ENCODE results near the gene KDM4C.

The KDM4C gene

DNA sequence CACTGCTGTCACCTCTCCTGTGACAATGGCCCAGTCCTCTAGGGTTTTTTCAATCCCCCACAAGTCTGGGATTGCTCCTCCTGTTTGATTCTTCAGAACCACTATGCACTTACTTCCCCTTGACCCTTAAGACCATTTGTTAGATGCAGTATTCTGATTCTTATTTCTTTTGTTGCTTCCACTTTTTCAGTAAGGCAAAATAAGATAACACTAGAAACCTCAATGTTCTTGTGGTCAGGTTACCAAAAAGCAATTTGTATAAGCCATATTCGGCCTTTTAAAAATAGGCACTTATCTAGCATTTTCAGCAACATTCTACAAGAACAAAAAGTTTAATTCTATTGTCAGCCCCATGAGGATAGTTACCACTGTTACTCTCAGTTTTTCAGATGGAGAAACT, 220.0 kb downstream of the KDM4C start:
- DNase-seq = no peak
- H3K4me2 ChIP-seq (ENCODE audit: insufficient read depth, low read length) = no peak overlapping the region
- peaks cover 6% of the 10 kb centered on the region; the same call in 1 of the 2 replicates for H3K36me3 ChIP-seq (ENCODE audit: insufficient read depth, low read length)
- no peak overlapping the region for H3K4me3 ChIP-seq (ENCODE audit: low read depth in 1 of 2, low read length in 2 of 2)
- no peak for ATAC-seq (ENCODE audit: insufficient read depth, low read depth)
- H4K20me1 ChIP-seq (ENCODE audit: insufficient read depth, low read length) = no peaks in the 10 kb centered on the region
- H3K79me2 ChIP-seq (ENCODE audit: insufficient read depth, low read length) = no peaks in the 10 kb centered on the region
- no peaks in the 10 kb centered on the region for H3K4me1 ChIP-seq (ENCODE audit: insufficient read depth, low read length)
- H2AFZ ChIP-seq (ENCODE audit: low read depth, low read length) = no peak overlapping the region
- no peaks in the 10 kb centered on the region for H3K27me3 ChIP-seq (ENCODE audit: insufficient read depth, low read length, poor library complexity)
- TF ChIP-seq EZH2 (IDR thresholded peaks at IDR 0.05; ENCODE audit: borderline replicate concordance, low read depth, low read length, severe bottlenecking) = no peak
- TF ChIP-seq, protein P1, sequence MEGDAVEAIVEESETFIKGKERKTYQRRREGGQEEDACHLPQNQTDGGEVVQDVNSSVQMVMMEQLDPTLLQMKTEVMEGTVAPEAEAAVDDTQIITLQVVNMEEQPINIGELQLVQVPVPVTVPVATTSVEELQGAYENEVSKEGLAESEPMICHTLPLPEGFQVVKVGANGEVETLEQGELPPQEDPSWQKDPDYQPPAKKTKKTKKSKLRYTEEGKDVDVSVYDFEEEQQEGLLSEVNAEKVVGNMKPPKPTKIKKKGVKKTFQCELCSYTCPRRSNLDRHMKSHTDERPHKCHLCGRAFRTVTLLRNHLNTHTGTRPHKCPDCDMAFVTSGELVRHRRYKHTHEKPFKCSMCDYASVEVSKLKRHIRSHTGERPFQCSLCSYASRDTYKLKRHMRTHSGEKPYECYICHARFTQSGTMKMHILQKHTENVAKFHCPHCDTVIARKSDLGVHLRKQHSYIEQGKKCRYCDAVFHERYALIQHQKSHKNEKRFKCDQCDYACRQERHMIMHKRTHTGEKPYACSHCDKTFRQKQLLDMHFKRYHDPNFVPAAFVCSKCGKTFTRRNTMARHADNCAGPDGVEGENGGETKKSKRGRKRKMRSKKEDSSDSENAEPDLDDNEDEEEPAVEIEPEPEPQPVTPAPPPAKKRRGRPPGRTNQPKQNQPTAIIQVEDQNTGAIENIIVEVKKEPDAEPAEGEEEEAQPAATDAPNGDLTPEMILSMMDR (IDR thresholded peaks at IDR 0.05; ENCODE audit: borderline replicate concordance, extremely low read depth, low read length, poor library complexity, severe bottlenecking) = no peak
- no peak overlapping the region for H3K27ac ChIP-seq (ENCODE audit: low read length)
- H3K9ac ChIP-seq (ENCODE audit: low read depth, low read length) = no peak overlapping the region
- H3K9me3 ChIP-seq (ENCODE audit: insufficient read depth, low read length, severe bottlenecking) = no peaks in the 10 kb centered on the region

DNA sequence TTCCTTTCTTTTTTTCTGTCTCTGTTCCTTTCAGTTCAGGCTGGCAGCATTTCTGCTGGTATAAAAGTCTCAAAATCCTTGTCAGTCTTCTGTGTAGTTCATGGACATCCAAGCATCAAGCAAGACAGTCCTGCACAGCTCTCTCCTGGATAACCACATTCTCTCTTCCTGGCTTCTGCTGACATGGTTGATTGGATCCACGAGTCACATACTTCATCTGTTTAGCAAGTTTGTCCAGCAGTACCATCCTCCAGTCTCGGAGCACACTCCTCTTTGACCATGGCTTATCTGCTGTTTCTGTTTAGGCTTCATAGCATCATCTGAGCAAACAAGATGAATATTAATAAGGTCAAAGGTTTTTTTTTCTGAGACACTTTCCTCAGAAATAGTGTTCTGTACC, 220.8 kb downstream of the KDM4C start:
- Histone ChIP-seq H3K4me3 (ENCODE audit: low read depth in 1 of 2, low read length in 2 of 2) (no peak overlapping the region), H3K36me3 (ENCODE audit: insufficient read depth, low read length) (peaks cover 9% of the 10 kb centered on the region; the same call in 1 of the 2 replicates), H3K27me3 (ENCODE audit: insufficient read depth, low read length, poor library complexity) (no peaks in the 10 kb centered on the region), H2AFZ (ENCODE audit: low read depth, low read length) (no peak overlapping the region), H4K20me1 (ENCODE audit: insufficient read depth, low read length) (no peaks in the 10 kb centered on the region), H3K9me3 (ENCODE audit: insufficient read depth, low read length, severe bottlenecking) (no peaks in the 10 kb centered on the region), H3K4me2 (ENCODE audit: insufficient read depth, low read length) (no peak overlapping the region), H3K9ac (ENCODE audit: low read depth, low read length) (no peak overlapping the region), H3K4me1 (ENCODE audit: insufficient read depth, low read length) (no peaks in the 10 kb centered on the region), H3K79me2 (ENCODE audit: insufficient read depth, low read length) (no peaks in the 10 kb centered on the region), H3K27ac (ENCODE audit: low read length) (no peak overlapping the region)
- no peak for ATAC-seq (ENCODE audit: insufficient read depth, low read depth)
- DNase-seq = no peak
- TF ChIP-seq, protein P1 (IDR thresholded peaks at IDR 0.05; ENCODE audit: borderline replicate concordance, extremely low read depth, low read length, poor library complexity, severe bottlenecking) = no peak
- TF ChIP-seq EZH2 (IDR thresholded peaks at IDR 0.05; ENCODE audit: borderline replicate concordance, low read depth, low read length, severe bottlenecking) = no peak

DNA sequence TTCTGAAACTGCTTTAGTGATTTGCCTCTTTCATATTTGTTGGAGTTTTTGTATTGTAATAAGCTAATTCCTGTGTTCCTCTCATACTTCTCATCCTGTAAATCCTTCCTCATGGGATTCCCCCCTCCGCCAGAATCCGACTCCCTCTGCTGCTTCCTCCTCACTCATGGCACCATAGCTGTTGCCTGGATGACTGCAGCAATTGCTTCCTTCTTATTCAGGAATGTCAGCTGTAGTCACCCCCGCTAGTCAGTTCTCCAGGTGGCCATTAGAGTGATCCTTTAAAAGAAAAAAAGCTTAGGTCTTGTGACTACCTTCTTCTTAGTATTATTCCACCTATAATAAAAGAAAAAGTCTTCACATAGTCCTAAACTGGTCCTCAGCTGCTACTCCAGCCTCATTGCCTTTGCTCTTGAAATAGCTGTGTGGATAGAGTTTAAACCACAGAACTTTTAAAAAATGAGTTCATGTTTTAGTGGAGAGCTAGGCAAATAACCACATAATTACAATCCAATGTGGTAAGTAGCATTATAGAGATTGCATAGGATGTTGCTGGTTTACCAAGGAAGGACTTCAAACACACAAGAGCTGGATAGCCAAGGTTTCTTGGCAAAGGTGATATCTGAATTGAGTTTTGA, 227.3 kb downstream of the KDM4C start:
- no peak overlapping the region for H3K9ac ChIP-seq (ENCODE audit: low read depth, low read length)
- no peaks in the 10 kb centered on the region for H3K9me3 ChIP-seq (ENCODE audit: insufficient read depth, low read length, severe bottlenecking)
- ATAC-seq (ENCODE audit: insufficient read depth, low read depth) (no peak), DNase-seq (no peak)
- no peak overlapping the region for H3K4me3 ChIP-seq (ENCODE audit: low read depth in 1 of 2, low read length in 2 of 2)
- no peak overlapping the region for H3K27ac ChIP-seq (ENCODE audit: low read length)
- H3K79me2 ChIP-seq (ENCODE audit: insufficient read depth, low read length) = no peaks in the 10 kb centered on the region
- H4K20me1 ChIP-seq (ENCODE audit: insufficient read depth, low read length) = no peaks in the 10 kb centered on the region
- TF ChIP-seq EZH2 (IDR thresholded peaks at IDR 0.05; ENCODE audit: borderline replicate concordance, low read depth, low read length, severe bottlenecking) = no peak
- TF ChIP-seq, protein P1 (IDR thresholded peaks at IDR 0.05; ENCODE audit: borderline replicate concordance, extremely low read depth, low read length, poor library complexity, severe bottlenecking) = no peak
- peaks cover 45% of the 10 kb centered on the region for H3K36me3 ChIP-seq (ENCODE audit: insufficient read depth, low read length)
- no peaks in the 10 kb centered on the region for H3K4me1 ChIP-seq (ENCODE audit: insufficient read depth, low read length)
- H3K4me2 ChIP-seq (ENCODE audit: insufficient read depth, low read length) = no peak overlapping the region
- H2AFZ ChIP-seq (ENCODE audit: low read depth, low read length) = no peak overlapping the region
- H3K27me3 ChIP-seq (ENCODE audit: insufficient read depth, low read length, poor library complexity) = no peaks in the 10 kb centered on the region

Measured in DND-41 (cell line).